ENCODE results near the gene EDC4. TPM values are rescaled to one million over a fixed set of nuclear protein-coding genes. Genes with fewer than 3 reads are reported as not detected.
A peak's percentile ranks its signal among the peaks of the same experiment; 100 is the strongest.

Gene EDC4
- total and polyA plus RNA-seq, 2 of the 13 experiments (the other 11 are each of a cell fraction or from before 2014, with no cell fraction given) = 51.4 to 59.1 TPM

DNA sequence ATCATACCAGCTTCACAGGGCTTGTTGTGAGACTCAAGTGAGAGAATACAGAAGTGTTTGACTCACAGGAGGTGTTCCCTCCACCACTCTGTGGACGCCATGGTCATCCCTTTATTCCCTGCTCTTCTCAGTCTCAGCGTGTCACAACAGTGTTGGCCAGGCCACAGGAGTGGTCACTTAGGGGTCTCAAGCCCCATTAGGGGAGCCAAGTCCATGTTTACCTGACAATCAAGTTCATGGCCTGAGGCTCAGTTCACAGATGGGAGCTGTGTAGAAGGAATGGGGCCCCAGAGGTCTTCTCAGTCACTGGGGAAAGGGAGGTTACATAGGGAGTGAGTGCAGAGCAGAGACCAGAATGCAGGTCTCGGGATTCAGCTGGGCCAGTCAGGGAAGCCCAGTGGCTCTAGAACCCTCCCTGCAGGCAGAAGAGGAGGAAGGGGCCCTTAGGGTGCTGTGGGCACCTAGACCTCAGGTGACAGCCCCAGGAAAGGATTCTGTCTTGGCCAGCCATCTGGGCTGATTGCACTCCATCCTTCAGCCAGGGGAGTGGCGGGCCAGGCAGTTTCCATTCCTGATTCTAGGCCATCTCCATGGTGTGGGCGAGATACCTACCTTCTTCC, 15.8 kb upstream of the EDC4 start (continued):
- TF ChIP-seq, protein P1, sequence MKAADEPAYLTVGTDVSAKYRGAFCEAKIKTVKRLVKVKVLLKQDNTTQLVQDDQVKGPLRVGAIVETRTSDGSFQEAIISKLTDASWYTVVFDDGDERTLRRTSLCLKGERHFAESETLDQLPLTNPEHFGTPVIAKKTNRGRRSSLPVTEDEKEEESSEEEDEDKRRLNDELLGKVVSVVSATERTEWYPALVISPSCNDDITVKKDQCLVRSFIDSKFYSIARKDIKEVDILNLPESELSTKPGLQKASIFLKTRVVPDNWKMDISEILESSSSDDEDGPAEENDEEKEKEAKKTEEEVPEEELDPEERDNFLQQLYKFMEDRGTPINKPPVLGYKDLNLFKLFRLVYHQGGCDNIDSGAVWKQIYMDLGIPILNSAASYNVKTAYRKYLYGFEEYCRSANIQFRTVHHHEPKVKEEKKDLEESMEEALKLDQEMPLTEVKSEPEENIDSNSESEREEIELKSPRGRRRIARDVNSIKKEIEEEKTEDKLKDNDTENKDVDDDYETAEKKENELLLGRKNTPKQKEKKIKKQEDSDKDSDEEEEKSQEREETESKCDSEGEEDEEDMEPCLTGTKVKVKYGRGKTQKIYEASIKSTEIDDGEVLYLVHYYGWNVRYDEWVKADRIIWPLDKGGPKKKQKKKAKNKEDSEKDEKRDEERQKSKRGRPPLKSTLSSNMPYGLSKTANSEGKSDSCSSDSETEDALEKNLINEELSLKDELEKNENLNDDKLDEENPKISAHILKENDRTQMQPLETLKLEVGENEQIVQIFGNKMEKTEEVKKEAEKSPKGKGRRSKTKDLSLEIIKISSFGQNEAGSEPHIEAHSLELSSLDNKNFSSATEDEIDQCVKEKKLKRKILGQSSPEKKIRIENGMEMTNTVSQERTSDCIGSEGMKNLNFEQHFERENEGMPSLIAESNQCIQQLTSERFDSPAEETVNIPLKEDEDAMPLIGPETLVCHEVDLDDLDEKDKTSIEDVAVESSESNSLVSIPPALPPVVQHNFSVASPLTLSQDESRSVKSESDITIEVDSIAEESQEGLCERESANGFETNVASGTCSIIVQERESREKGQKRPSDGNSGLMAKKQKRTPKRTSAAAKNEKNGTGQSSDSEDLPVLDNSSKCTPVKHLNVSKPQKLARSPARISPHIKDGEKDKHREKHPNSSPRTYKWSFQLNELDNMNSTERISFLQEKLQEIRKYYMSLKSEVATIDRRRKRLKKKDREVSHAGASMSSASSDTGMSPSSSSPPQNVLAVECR (CRISPR knock-in tag; IDR thresholded peaks at IDR 0.05; ENCODE audit: borderline replicate concordance) = no peak
- TF ChIP-seq FOSL1 (CRISPR knock-in tag; IDR thresholded peaks at IDR 0.05; ENCODE audit: borderline replicate concordance) = no peak
- no peak for TF ChIP-seq SOX13 (IDR thresholded peaks at IDR 0.05)
- TF ChIP-seq SOX13 (CRISPR knock-in tag; conservative IDR thresholded peaks at IDR 0.05 in 1 of 2, IDR thresholded peaks at IDR 0.05 in 1 of 2) = 0 out of 4 replicates have a peak, but pooled peaks of 1 of the 2 experiments have one; percentile 13
- no peak for TF ChIP-seq CHCHD3 (CRISPR knock-in tag; IDR thresholded peaks at IDR 0.05)
- TF ChIP-seq, protein P2, sequence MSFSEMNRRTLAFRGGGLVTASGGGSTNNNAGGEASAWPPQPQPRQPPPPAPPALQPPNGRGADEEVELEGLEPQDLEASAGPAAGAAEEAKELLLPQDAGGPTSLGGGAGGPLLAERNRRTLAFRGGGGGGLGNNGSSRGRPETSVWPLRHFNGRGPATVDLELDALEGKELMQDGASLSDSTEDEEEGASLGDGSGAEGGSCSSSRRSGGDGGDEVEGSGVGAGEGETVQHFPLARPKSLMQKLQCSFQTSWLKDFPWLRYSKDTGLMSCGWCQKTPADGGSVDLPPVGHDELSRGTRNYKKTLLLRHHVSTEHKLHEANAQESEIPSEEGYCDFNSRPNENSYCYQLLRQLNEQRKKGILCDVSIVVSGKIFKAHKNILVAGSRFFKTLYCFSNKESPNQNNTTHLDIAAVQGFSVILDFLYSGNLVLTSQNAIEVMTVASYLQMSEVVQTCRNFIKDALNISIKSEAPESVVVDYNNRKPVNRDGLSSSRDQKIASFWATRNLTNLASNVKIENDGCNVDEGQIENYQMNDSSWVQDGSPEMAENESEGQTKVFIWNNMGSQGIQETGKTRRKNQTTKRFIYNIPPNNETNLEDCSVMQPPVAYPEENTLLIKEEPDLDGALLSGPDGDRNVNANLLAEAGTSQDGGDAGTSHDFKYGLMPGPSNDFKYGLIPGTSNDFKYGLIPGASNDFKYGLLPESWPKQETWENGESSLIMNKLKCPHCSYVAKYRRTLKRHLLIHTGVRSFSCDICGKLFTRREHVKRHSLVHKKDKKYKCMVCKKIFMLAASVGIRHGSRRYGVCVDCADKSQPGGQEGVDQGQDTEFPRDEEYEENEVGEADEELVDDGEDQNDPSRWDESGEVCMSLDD (CRISPR knock-in tag; IDR thresholded peaks at IDR 0.05; ENCODE audit: borderline replicate concordance) = no peak
- TF ChIP-seq, protein P3, sequence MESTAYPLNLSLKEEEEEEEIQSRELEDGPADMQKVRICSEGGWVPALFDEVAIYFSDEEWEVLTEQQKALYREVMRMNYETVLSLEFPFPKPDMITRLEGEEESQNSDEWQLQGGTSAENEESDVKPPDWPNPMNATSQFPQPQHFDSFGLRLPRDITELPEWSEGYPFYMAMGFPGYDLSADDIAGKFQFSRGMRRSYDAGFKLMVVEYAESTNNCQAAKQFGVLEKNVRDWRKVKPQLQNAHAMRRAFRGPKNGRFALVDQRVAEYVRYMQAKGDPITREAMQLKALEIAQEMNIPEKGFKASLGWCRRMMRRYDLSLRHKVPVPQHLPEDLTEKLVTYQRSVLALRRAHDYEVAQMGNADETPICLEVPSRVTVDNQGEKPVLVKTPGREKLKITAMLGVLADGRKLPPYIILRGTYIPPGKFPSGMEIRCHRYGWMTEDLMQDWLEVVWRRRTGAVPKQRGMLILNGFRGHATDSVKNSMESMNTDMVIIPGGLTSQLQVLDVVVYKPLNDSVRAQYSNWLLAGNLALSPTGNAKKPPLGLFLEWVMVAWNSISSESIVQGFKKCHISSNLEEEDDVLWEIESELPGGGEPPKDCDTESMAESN (CRISPR knock-in tag; conservative IDR thresholded peaks at IDR 0.05) = peak; percentile 27; the same call in 1 of the 2 replicates
- TF ChIP-seq CCDC6 (CRISPR knock-in tag; IDR thresholded peaks at IDR 0.05) = no peak
- no peak for TF ChIP-seq ZNF749 (CRISPR knock-in tag; IDR thresholded peaks at IDR 0.05; ENCODE audit: borderline replicate concordance)
- peak; percentile 27; the same call in 1 of the 2 replicates for TF ChIP-seq RXRB (CRISPR knock-in tag; IDR thresholded peaks at IDR 0.05; ENCODE audit: borderline replicate concordance)
- no peak for TF ChIP-seq ZNF124 (CRISPR knock-in tag; IDR thresholded peaks at IDR 0.05)
- no peak for TF ChIP-seq KLF12 (CRISPR knock-in tag; IDR thresholded peaks at IDR 0.05; ENCODE audit: borderline replicate concordance)
- TF ChIP-seq ZNF383 (CRISPR knock-in tag; IDR thresholded peaks at IDR 0.05; ENCODE audit: borderline replicate concordance) = no peak
- TF ChIP-seq STAG1 (CRISPR knock-in tag; IDR thresholded peaks at IDR 0.05) = no peak
- no peak for TF ChIP-seq SMARCC2 (IDR thresholded peaks at IDR 0.05)
- TF ChIP-seq MXD4 (CRISPR knock-in tag; IDR thresholded peaks at IDR 0.05) = no peak
- TF ChIP-seq PITX1 (CRISPR knock-in tag; IDR thresholded peaks at IDR 0.05) = no peak
- TF ChIP-seq THAP11 (CRISPR knock-in tag; IDR thresholded peaks at IDR 0.05) = no peak
- TF ChIP-seq NR2F1 (CRISPR knock-in tag; IDR thresholded peaks at IDR 0.05) = no peak
- no peak; the same call in 1 of the 2 replicates for TF ChIP-seq SSRP1 (CRISPR knock-in tag; IDR thresholded peaks at IDR 0.05)
- TF ChIP-seq GZF1 (CRISPR knock-in tag; IDR thresholded peaks at IDR 0.05) = no peak
